Thymus (tissue), 11 donors: ENCODE data around the gene DZIP1. TPM values are rescaled to one million over a fixed set of nuclear protein-coding genes. Genes with fewer than 3 reads are reported as not detected.

Source experiments
- DNase-seq, 9 donors: peaks; one replicate each; pipeline ENCODE4 v3.0.0-alpha.2; 2013; ENCODE audit warnings: low spot score in 9 of 9, low read depth in 6 of 9, missing footprints in 1 of 9
- H3K27ac ChIP-seq, 2 donors: one replicate each; pipeline ENCODE4 v1.5.1; 2013; ENCODE audit warnings: control low read depth in 1 of 2, low read depth in 1 of 2, low read length in 1 of 2, mild to moderate bottlenecking in 1 of 2, moderate library complexity in 1 of 2
- H3K27me3 ChIP-seq, 2 donors: one replicate each; pipeline ENCODE4 v1.5.1; 2013; ENCODE audit warnings: low read length in 1 of 2; ENCODE audit not compliant: control insufficient read depth in 2 of 2, insufficient read depth in 1 of 2
- H3K36me3 ChIP-seq, 2 donors: one replicate each; pipeline ENCODE4 v1.5.1; 2013; ENCODE audit warnings: low read length in 1 of 2, mild to moderate bottlenecking in 1 of 2, moderate library complexity in 1 of 2; ENCODE audit not compliant: control insufficient read depth in 2 of 2, insufficient read depth in 2 of 2
- H3K4me1 ChIP-seq, 2 donors: one replicate each; pipeline ENCODE4 v1.5.1; 2013; ENCODE audit warnings: low read length in 2 of 2; ENCODE audit not compliant: control insufficient read depth in 2 of 2, insufficient read depth in 2 of 2
- H3K4me3 ChIP-seq, 2 donors: one replicate each; pipeline ENCODE4 v1.5.1; 2013; ENCODE audit warnings: low read length in 2 of 2, control low read depth in 1 of 2, mild to moderate bottlenecking in 1 of 2
- H3K9me3 ChIP-seq, 2 donors: one replicate each; pipeline ENCODE4 v1.5.1; 2013; ENCODE audit warnings: low read length in 1 of 2, mild to moderate bottlenecking in 1 of 2; ENCODE audit not compliant: control insufficient read depth in 2 of 2, insufficient read depth in 1 of 2
- WGBS: extraction: QIAGEN DNeasy Blood & Tissue Kit; methylation state at CpG from one replicate; pipeline ENCODE4 v1.1.7; 2013; 5-methylcytosine and 5-hydroxymethylcytosine counted together
- polyA plus RNA-seq: library from polyadenylated mRNA; stranded (reverse); fragments of 200-250 nt; gene quantifications from one replicate; pipeline ENCODE4 v1.2.3, GENCODE V29; 2013
- total RNA-seq: library from RNA; stranded (reverse); fragments of 120-200 nt; gene quantifications from one replicate; pipeline ENCODE4 v1.2.4, GENCODE V29; 2013
- donor health status: healthy.

Gene DZIP1
- total and polyA plus RNA-seq, 2 donors = 5.5 to 7.0 TPM

- H3K27ac ChIP-seq = no peak overlapping the region
- no peaks in the 10 kb centered on the region for H3K27me3 ChIP-seq
- no peak for DNase-seq
- H3K9me3 ChIP-seq = no peaks in the 10 kb centered on the region
- WGBS = 95% methylated on average over 1 of the region's 1 CpG
- H3K4me3 ChIP-seq = no peak overlapping the region
- no peaks in the 10 kb centered on the region for H3K4me1 ChIP-seq
- no peaks in the 10 kb centered on the region for H3K36me3 ChIP-seq
Measured at GRCh38 chr13:95596701-95597100, 47.8 kb downstream of the DZIP1 start.

- Histone ChIP-seq H3K27me3 (no peaks in the 10 kb centered on the region), H3K4me1 (no peaks in the 10 kb centered on the region), H3K9me3 (no peaks in the 10 kb centered on the region), H3K36me3 (no peaks in the 10 kb centered on the region), H3K27ac (no peak overlapping the region), H3K4me3 (no peak overlapping the region)
- 98% methylated on average over 1 of the region's 1 CpG for WGBS
- DNase-seq = no peak
Measured at GRCh38 chr13:95593462-95593861, 51.0 kb downstream of the DZIP1 start.

- no peak overlapping the region for H3K27ac ChIP-seq
- 99% methylated on average over 2 of the region's 2 CpGs for WGBS
- H3K9me3 ChIP-seq = peaks cover 0 to 4% of the 10 kb centered on the region in 2 donors
- H3K27me3 ChIP-seq = no peaks in the 10 kb centered on the region
- no peaks in the 10 kb centered on the region for H3K36me3 ChIP-seq
- H3K4me1 ChIP-seq = no peaks in the 10 kb centered on the region
- DNase-seq = no peak
- H3K4me3 ChIP-seq = no peak overlapping the region
Measured at GRCh38 chr13:95588721-95589120, 55.8 kb downstream of the DZIP1 start.

GRCh38 chr13:95588134-95588533 is 56.4 kb downstream of the DZIP1 start:
- H3K27ac ChIP-seq = no peak overlapping the region
- WGBS = 95% methylated on average over 3 of the region's 3 CpGs
- H3K9me3 ChIP-seq = peaks cover 0 to 4% of the 10 kb centered on the region in 2 donors
- H3K4me3 ChIP-seq = no peak overlapping the region
- no peaks in the 10 kb centered on the region for H3K36me3 ChIP-seq
- H3K27me3 ChIP-seq = no peaks in the 10 kb centered on the region
- no peak for DNase-seq
- H3K4me1 ChIP-seq = no peaks in the 10 kb centered on the region

GRCh38 chr13:95585867-95586266 is 58.6 kb downstream of the DZIP1 start:
- Histone ChIP-seq H3K9me3 (peaks cover 0 to 4% of the 10 kb centered on the region in 2 donors), H3K36me3 (no peaks in the 10 kb centered on the region), H3K4me1 (no peaks in the 10 kb centered on the region), H3K27ac (no peak overlapping the region), H3K4me3 (no peak overlapping the region), H3K27me3 (no peaks in the 10 kb centered on the region)
- 98% methylated on average over 4 of the region's 4 CpGs for WGBS
- no peak for DNase-seq

GRCh38 chr13:95579303-95579702 is 65.2 kb downstream of the DZIP1 start:
- DNase-seq = no peak
- no peak overlapping the region for H3K4me3 ChIP-seq
- no peaks in the 10 kb centered on the region for H3K27me3 ChIP-seq
- 95% methylated on average over 3 of the region's 3 CpGs for WGBS
- no peaks in the 10 kb centered on the region for H3K4me1 ChIP-seq
- H3K36me3 ChIP-seq = no peaks in the 10 kb centered on the region
- H3K9me3 ChIP-seq = no peaks in the 10 kb centered on the region
- no peak overlapping the region for H3K27ac ChIP-seq

- Histone ChIP-seq H3K4me1 (no peaks in the 10 kb centered on the region), H3K9me3 (no peaks in the 10 kb centered on the region), H3K4me3 (no peak overlapping the region), H3K27ac (no peak overlapping the region), H3K27me3 (no peaks in the 10 kb centered on the region), H3K36me3 (no peaks in the 10 kb centered on the region)
- DNase-seq = no peak
- WGBS = 95% methylated on average over 4 of the region's 4 CpGs
Measured at GRCh38 chr13:95573221-95573620, 71.3 kb downstream of the DZIP1 start.

GRCh38 chr13:95571941-95572340 is 72.6 kb downstream of the DZIP1 start:
- H3K4me3 ChIP-seq = no peak overlapping the region

GRCh38 chr13:95570016-95570415 is 74.5 kb downstream of the DZIP1 start:
- Histone ChIP-seq H3K4me1 (no peaks in the 10 kb centered on the region), H3K27ac (no peak overlapping the region), H3K9me3 (no peaks in the 10 kb centered on the region), H3K4me3 (no peak overlapping the region), H3K36me3 (no peaks in the 10 kb centered on the region), H3K27me3 (no peaks in the 10 kb centered on the region)
- WGBS = 94% methylated on average over 5 of the region's 5 CpGs
- no peak for DNase-seq

More at GRCh38 chr13:95571941-95572340, 72.6 kb downstream of the DZIP1 start:
- no peaks in the 10 kb centered on the region for H3K9me3 ChIP-seq
- H3K36me3 ChIP-seq = no peaks in the 10 kb centered on the region
- H3K27ac ChIP-seq = no peak overlapping the region
- 95% methylated on average over 6 of the region's 6 CpGs for WGBS
- no peaks in the 10 kb centered on the region for H3K27me3 ChIP-seq
- DNase-seq = no peak
- no peaks in the 10 kb centered on the region for H3K4me1 ChIP-seq

GRCh38 chr13:95568131-95568530 is 76.4 kb downstream of the DZIP1 start:
- H3K4me3 ChIP-seq = no peak overlapping the region
- no peaks in the 10 kb centered on the region for H3K27me3 ChIP-seq
- whole genome bisulfite sequencing = 96% methylated on average over 2 of the region's 2 CpGs
- H3K9me3 ChIP-seq = no peaks in the 10 kb centered on the region
- H3K27ac ChIP-seq = no peak overlapping the region
- no peaks in the 10 kb centered on the region for H3K36me3 ChIP-seq
- DNase-seq = no peak
- H3K4me1 ChIP-seq = no peaks in the 10 kb centered on the region
